Stimulated activated CD8-positive, alpha-beta memory T cell treated with anti-CD3 and anti-CD28 coated beads, Interleukin-12 subunit alpha, Interleukin-12 subunit beta, amount 100 ng/mL, for 24 hours (primary cell): ENCODE results near the gene USH2A.
"Not testable (repeated sequence)": the region's sequence is repeated elsewhere in the genome, so short reads cannot be mapped to it uniquely, and the experiment has no call there.

Experiments used
- DNase-seq: peaks from one replicate; pipeline ENCODE4 v3.0.0-alpha.2; 2020; ENCODE audit errors: extremely low read depth

USH2A gene

DNA sequence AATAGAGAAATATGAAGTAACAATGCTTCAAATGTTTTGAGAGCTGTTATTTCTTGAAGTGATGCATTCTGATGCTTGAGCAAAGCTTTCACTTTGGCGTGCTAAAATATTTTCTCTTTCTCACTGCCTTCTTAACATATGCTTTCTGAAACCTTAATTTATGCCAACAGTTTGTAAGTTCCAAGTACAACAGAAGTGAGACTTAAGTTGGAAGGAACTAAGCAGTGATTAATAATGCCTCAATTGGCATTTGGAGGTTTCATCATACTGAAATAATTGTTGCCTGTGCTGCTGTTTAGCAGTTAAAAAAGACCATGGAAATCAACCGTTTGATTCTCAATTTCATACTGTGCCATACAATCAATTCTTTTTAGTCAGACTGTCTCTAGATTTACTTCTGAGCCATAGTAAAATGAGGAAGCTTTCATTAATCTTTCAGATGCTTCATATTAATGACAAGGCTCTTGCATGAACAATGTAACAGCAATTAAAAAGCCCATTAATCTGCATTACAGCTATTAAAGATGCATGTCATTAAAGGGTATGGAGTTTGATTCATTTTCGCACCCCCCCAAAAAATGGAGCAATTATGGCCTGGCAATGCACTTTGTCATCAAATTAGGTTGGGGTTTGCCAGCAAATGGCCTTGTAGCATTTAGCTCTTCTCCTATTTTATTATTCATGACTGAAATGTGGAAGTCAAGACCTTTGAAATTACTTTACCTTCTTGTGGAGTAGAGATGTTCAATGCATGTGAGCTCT lies 375.3 kb downstream of the USH2A start:
- DNase-seq: no peak

DNA sequence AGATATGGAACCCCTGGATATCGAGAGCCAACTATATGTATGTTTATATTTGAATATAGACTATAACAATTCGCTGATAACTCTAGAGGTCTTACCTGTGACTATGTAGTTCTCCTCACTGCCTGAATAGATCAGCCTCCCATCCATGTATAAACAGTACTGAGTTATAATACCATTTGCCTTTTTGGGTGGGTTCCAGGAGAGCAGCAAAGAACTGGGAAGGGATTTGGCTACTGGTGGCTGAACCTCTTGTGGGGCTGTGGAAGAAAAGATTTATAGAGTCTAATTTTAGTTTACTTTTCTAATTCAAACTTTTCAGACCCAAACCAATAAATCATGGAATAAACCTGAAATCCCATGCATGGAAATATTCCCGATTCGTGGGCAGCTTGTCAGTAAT lies 376.9 kb downstream of the USH2A start:
- DNase-seq: no peak

DNA sequence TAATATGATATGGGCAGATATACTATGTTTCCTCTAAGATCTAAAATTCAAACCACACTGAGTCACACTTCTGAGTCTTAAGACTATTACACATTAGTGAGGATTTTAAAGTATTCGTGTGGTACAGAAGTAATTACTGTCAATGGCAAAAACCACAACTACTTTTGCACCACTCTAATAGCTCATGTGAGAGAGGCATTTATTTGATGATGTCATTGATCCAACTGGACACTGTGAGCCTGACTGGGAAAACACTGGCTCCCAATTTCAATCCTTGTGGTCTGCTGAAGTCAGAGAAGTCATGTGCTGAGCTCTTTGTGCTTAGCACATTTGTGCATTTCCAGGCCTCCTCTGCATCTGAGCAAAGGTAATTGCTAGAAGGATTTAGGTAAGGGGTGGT lies 377.8 kb downstream of the USH2A start:
- no peak for DNase-seq

DNA sequence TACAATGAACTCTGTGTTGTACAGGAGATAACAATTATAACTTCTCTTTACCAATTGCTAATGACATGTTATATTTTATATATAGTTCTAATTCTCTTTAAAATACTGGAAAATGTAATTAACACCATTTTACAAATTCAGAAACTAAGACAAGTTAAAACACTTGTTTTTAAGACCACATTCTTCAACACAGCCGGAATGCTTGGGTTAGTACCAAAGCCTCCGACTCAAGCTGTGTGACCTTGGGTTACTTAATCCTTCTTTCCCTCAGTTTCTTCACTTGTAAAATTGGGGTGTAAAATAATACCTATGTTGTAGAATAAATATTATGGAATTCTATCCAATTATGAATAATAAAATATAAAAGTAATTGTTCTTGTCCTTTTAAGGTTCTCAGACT lies 378.7 kb downstream of the USH2A start:
- no peak for DNase-seq

DNA sequence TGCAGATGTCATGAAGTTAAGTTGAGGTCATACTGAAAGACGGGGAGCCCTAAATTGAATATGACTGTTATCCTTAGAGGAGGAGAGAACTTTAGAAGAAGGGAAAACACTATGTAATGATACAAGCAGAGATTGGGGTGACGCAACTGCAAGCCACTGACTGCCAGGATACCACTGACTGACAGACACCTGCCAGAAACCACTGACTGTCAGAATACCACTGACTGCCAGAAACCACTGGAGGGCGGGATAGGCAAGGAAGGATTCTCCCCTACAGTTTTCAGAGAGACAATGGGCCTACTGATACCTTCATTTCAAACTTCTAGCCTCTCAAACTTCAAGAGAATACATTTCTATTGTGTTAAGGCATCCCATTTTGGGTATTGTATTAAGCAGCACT lies 388.7 kb downstream of the USH2A start:
- no peak for DNase-seq

DNA sequence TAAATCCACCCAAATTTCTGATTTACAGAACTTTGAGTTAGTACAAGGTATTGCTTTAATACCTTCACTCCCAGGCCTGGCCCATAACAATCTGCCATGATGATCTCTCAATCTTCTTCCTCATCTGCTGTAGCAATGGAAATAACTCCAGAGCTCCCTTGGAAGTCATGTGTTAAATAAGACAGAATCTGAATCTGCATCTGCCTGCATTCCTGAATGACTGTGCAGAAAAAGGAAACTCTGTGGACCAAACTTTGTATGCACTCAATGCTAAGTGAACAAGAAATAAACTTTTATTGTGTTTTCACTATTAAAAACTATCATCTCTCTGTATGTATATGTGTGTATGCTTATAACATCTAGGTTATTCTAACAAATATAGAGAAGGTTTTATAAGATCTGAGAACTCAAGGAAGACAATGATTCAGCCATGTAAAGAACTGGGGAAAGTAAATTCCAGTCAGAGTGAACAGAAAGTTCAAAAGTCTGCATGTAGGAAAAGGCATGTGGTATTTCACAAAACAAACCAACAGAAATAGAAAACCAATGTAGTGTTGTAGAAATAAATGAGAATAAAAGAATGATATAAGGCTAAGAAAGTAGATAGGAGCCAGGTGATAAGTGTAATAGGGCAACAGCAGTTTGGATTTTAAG lies 390.2 kb downstream of the USH2A start:
- no peak for DNase-seq

DNA sequence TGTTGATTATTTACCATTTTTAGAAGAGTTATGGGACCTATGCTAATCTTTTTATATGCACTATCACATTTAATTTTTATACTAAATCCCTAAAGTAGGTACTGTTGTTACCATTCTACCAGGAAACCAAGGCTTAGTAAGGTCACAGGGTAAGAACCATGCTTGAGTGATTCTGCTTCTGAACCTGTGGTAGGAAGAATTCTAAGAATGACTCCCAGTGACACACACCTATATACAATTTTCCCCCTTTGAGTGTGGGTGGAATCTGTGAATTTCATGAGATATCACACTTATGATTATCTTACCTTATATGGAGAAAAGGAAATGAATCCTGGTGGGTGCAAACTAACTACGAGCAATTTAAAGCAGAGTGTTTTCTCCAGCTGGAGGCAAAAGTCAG lies 391.0 kb downstream of the USH2A start:
- DNase-seq: no peak

DNA sequence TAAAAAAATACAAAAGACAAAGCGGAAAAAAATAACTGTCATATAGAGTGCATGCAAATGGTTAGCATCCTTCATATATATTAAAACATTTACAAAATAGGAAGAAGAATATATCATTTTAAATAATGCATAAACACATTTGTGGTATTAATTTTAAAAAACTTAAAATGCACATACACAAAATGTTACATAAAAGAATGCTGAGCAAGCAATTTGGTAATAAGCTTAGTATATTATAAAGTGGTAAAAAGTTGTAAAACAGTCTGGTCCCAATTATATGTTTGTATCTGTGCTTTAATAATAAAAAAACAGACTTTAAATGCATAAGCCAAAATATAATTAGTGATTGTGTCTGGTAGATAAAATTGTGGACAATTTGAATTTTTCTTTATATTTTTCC lies 394.6 kb downstream of the USH2A start:
- DNase-seq: no peak

DNA sequence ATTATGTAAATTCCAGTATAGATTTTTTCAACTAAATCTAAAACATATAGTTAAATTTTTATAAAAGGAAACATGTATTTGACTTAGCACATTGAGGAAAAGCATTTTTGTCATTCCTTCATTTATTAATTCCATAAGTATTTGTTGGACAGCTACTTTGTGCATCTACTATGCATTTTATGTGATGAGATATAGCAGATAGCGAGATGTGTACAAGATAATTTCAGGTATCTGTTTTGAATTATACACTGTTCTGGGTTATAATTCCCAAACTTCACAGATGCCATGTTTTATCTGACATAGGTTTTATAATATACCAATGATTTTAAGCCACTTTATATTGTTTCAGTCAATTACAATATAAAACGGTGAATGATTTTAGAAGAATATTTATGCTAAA lies 398.7 kb downstream of the USH2A start:
- DNase-seq: no peak

DNA sequence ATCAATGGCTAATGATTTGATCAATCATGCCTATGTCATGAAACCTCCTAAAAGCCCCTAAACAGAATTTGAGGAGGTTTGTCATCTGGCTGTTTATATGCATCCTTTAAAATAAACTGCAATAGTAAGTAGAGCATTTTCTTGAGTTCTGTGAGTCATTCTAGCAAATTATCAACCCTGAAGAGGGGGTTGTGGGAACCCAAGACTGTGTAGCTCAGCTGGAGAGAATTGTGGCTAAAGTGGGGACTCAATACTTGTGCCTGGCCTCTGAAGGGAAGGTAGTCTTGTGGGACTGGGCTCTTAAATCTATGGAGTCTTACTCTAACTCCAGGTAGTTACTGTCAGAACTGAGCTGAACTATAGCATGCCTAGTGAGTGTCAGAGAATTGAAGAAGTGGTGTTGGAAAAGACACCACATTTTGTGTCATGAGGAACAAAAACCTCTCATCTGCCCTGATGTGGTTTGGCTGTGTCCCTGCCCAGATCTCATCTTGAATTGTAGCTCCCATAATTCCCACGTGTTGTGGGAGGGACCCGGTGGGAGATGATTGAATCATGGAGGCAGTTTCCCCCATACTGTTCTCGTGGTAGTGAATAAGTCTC lies 402.4 kb downstream of the USH2A start:
- DNase-seq: no peak

DNA sequence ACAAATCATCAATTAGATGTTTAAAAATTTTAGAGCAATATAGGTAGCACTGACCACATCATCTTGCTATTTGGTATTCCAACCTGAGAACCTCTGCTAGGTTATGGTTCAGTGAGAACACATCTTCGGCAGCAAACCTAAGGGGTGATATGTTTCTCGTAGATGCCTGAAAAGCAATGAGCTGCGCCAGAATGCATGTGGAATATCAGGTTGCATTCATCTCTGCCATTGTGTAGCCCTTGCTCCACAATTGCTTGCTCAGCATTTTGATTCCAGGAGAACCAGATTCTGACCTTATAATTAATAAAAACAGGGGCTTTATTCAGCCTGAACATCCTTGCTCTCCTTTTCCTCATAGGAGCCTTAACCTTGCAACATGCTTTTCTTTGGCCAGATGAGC lies 408.1 kb downstream of the USH2A start:
- DNase-seq: no peak

DNA sequence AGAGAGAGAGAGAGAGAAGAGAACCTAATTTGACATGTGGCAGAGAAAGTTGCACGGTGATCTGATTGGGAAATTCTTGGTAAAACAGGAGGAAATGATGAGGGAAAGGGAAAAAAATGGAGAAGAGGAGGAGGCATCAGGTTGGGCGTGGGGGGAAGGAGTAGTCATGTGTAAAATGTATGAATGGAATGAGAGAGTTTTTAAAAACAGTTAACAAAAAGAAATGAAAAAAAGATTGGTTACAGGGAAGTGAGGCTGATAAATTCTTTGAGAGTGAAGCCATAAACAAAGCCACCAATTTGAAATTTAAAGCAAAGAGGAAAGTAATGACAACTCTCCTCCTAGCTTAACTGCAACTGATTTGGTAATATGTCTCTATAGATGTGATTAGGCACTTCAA lies 409.2 kb downstream of the USH2A start:
- DNase-seq: no peak

DNA sequence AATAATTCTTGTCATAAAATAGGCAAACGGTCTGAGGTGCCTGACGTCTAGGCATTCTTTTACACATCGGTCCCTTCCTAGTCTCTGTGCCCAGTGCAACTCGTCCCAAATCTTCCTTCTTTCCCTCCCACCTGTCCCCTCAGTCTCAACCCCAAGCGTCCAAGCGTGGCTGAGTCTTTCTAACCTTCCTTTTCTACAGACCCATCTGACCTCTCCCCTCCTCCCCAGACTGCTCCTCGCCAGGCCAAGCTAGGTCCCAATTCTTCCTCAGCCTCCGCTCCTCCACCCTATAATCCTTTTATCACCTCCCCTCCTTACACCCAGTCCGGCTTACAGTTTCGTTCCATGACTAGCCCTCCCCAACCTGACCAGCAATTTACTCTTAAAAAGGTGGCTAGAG lies 413.8 kb downstream of the USH2A start:
- not testable (repeated sequence) for DNase-seq

DNA sequence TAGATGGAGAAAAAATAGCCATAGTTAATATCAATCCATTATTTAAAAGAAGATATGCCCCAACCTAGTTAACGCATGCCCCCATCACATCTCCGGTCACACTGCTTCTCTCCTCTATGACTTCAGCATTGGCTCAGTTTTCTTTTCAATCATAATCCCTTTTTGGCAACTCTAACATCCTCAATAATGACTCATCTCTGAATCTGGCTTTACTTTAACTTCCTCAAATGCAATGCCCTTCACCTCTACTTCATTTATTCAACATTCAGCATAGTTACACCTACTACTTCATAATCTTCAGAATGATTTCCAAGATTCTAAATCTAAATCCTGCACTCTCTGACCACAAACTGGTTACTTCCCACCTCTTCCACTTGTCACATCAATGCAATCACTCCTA lies 417.3 kb downstream of the USH2A start:
- no peak for DNase-seq

DNA sequence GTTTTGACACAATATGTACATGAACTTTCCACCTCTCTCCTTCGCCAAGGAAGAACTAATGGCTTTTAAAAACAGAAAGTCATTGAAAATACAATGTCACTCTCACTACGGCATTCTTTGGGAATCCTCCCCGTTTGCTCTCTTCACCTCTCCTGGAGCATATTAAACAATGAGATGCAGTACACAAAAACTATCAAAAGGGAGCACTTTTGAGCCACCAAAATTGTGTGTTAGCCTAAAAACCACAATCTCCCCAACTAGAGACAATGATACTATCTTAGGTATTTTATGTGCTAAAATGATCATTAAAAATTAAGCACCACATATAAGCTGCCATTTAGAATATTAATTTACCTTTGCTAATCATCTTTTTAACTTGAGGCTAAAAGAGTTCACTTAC lies 430.6 kb downstream of the USH2A start:
- DNase-seq: no peak

DNA sequence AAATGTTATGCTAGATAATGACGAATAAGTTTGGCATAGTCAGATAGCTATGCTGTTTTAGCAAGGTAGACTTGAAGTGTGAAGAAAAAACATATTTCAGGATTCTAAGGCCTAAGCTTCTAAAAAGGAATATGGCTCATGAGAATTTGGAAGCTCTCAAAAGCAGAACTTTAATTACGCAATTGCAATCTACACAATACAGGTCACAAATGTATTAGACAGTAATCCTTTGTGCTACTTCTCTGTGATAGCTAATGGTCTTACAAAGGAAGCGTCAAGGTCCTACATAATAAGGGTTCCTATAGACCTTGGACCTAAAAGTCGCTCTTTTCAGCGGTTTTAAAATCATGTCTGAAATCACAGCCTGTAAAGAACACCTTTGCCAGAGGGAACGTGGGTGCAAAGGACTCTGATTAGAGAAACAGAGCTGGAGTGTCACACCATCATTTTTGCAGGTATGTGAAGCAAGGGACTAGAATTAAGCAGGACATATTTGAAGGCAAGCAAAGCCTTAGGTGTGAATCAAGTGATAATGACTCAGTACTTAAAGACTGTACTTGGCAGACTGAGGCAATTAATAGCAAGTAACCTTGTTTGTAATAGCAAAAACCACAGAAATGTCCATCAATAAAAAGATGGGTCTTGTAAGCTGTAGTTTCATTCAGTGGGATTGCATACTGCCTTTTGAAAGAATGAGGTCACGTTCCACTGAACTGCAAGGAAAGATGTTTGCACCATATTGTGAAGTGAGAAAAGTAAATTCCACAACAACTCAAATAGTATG lies 436.0 kb downstream of the USH2A start:
- no peak for DNase-seq

DNA sequence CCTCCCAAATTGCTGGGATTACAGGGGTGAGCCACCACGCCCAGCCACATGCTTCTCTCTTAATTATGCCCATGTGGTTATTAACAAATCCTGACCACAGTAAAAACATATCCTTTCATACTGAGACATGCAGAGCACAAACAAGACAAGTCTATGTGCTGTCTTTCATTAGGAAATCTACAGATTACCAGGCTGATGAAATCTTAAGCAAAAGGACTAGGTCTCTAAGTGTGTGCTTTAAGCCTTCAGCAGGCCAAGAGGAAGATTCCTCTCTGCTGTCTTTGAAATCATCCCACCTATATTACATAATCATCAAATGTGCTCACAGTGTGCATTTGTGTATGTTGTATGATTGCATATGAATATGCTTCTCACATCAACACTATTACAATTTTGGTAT lies 436.8 kb downstream of the USH2A start:
- no peak for DNase-seq

DNA sequence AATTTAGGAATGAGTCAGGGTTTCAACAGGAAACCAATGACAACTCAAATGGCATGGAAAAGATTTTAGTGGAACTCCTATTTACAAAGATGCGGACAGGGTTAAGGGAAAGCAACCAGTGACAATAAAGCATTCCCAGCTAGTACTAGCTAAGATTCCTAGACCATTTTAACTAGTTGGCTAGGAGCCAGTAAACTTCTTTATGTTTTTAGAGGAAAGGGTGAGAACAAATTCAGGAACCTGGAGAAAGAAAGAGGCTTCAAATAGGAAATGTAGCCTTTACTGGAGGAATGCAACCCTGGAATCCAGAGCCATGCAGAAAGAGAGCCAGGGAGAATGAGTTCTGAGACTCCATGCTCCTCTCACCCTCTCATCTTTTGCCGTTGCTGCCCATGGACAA lies 439.6 kb downstream of the USH2A start:
- no peak for DNase-seq

DNA sequence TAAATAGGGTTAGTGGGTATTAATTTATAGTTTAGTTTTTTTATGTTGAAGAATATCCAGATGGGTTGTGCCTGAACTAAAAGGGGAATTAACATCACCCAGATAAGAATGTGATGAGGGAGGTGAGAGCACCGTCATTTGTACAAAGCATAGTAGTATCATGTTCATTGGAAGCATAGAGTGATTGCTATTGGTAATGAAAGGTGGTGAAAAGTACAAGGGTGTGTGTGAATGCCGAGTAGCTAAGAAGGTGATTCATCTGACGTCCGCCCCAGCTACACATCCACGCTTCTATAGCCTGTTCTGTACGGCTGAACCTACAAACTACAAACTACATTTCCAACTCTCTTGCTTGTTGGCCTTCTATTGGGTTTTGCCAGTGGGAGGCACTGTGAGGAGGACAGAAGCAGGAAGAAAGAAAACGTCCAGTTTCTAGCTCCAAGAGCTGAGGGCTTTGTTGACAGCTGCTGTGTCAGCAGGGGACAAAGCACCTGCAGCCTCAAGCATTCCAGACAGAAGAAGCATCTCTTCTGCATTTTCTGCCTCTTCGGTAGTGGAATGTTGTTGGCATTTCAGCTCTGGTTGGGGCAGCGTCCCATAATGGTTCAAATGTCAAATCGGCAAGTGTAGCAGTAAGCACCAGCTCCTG lies 451.3 kb downstream of the USH2A start:
- DNase-seq: no peak

DNA sequence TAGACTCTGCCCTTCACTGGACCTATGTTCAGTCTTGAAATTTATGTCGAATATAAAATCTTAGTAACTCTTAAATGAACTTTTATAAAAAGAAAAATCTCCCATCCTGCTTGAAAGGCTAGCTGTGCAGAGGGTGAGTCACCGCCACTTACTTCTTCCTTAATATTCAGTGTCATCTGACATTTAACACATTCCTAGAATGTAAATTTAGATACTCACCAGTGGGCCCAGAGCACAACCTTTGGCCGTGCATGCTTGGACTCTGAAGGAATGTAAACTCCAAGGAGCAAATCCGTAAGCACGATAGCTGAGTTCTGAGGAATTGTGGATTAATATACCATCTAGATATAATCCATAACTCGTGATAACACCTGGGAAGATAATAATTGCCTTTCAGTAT lies 452.8 kb downstream of the USH2A start:
- no peak for DNase-seq

DNA sequence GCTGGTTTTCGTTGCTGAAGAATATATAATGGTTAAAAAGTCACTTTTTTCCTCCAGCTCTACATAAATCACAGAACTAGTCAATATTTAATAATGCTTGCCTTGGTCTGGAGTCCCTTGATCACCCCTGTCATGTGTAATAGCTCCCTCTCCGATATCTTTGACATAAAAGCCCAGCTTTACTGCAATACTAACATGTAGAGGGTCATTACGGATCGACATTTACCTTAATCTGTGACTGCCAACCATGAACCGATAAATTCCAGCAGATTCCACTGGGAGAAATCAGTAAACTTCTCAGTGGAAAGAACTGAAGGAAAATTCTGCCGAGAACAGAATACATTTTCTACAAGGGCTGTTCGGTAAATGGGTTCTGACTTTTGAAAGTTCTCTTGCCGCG lies 459.6 kb downstream of the USH2A start:
- DNase-seq: no peak

DNA sequence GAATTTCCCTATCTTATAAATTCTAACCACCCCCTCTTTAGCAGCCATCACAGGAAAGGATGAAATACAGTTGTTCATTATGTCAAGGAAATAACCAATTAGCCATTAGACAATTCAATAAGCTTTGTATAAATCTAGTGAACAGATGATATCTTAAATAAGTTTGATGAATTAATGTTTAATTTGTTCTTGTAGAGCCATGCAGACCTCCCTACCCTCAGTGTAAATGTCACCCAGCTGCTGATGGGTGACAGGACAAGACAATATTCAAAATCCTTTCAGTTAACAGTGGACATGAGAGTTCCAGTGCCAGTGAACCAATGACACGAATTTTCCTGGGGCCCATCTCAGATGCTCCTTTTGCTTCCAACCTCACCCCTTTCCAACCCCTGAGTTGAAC lies 460.2 kb downstream of the USH2A start:
- no peak for DNase-seq
